GM12874 (cell line): Measurements from ENCODE around the gene ERBB4.

Experiments
- TF ChIP-seq, protein P1 (sequence below): IDR thresholded peaks from 2 replicates; pipeline ENCODE4 v1.5.1; 2011; ENCODE audit warnings: low read depth, mild to moderate bottlenecking, control low read depth, low read length, moderate library complexity; ENCODE audit not compliant: insufficient read depth

Gene ERBB4

DNA sequence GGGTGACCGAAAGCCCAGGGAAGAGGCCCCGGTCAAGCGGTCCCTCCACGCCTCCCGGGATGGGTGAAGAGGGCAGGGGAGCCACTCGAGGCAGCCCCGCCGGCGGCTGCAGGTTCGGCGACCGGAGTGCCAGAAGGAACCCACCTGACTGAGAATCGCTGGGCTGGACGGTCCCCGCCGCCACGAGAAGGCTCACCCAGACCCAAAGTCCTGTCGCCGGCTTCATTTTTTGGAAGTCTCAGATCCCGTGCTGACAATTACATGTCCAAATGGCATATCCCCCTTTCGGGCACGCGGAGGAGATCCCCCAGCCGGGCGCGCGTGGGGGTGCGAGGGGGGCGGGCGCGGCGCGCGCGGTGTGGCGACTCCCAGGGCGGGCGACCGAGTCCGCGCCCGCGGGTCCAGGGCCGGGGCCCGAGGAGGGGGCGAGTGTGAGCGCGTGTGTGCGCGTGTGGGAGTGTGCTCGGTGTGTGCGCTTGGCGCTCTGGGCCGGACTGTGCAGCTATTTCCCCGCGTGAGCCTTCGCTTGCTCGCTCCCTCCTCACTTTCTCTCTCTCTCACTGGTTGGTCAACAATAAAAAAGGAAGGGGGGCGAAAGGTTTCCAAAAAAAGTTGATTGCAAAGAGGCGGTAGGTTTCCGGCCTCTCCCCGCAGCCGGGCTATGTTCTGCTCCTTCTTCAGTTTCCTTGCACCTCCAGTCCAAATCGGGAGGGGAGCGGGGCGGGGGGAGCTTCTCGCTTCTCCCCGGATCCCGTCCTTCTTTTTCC is at the start of gene ERBB4:
TSS of gene ERBB4 (minus strand) at position 498 of the 767 bp plus-strand sequence. CDS start at position 226, 272 bp downstream.
- TF ChIP-seq, protein P1, sequence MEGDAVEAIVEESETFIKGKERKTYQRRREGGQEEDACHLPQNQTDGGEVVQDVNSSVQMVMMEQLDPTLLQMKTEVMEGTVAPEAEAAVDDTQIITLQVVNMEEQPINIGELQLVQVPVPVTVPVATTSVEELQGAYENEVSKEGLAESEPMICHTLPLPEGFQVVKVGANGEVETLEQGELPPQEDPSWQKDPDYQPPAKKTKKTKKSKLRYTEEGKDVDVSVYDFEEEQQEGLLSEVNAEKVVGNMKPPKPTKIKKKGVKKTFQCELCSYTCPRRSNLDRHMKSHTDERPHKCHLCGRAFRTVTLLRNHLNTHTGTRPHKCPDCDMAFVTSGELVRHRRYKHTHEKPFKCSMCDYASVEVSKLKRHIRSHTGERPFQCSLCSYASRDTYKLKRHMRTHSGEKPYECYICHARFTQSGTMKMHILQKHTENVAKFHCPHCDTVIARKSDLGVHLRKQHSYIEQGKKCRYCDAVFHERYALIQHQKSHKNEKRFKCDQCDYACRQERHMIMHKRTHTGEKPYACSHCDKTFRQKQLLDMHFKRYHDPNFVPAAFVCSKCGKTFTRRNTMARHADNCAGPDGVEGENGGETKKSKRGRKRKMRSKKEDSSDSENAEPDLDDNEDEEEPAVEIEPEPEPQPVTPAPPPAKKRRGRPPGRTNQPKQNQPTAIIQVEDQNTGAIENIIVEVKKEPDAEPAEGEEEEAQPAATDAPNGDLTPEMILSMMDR, result no peak

DNA sequence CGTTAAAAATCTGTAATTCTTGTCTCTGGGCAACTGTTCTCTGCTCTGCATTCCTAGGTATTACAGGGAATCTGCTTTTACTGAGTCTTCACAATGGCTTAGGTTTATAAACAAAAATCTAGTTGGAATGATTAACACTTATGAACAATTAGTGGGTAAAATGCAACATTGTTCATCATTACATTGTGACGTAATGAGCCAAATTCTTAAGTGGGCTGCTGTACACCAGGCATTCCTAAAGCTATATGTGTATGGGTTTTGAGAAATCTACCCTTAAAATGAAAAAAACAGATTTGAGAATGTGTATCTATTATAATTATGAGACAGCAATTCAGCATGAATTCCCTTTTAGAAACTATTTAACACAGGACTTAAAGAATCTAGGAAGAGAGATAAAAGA is 41.5 kb upstream of the ERBB4 start:
- TF ChIP-seq, protein P1, result no peak

DNA sequence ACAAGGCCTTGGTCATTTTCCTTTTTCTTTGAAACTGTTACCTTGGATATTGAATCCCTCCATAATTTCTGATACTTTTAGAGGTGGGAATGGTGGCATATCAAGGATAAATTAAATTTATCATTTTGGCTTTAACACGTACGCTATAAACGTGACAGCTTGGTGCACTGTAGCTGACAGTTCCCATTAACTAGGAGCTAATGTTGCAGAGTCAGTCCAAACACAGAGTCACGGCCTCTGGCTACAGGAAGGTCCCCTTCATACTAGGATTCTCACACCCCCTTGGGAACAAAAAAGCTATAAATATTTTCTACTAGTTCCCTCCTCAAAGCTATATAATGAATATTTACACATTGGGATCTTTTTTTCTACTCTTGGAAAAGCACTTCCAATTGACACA is 17.7 kb upstream of the ERBB4 start:
- TF ChIP-seq, protein P1, result no peak

DNA sequence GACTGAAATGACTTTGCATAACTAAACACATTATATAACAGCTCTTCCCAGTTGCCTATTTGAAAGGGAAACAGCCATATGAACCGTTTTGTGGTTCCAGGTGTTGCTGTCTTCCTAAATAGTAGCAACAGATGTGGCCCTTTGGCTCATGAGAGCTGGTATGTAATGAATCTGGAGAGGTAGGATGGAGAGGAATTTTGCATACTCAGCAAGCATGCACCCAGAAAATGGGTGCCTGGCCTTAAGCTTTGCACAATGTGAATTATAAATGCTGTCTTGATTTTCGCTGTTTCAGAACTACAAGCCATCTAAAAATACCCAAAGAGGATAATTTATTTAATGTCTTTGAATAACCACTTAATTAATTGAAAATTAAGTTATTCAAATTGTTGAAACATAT is 15.6 kb upstream of the ERBB4 start:
- TF ChIP-seq, protein P1, result no peak

DNA sequence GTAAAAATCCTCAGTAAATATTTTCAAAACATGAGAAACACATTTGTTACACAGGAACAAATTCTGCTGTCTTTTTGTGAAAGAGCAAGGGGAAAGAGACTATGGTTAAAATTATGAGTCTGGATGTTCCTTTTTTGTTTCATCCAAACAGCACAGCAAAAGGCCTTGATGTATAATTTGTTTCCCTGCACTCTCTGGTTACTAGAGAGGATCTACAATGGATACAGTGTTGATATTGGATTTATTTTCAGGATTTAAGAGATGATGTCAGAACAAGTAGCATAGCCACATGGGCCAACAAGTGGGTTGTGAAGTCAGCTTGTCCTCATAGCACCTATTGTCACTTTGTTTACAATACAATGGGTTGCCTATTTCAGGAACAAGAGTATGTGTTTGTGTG is 11.3 kb upstream of the ERBB4 start:
- TF ChIP-seq, protein P1, result no peak

DNA sequence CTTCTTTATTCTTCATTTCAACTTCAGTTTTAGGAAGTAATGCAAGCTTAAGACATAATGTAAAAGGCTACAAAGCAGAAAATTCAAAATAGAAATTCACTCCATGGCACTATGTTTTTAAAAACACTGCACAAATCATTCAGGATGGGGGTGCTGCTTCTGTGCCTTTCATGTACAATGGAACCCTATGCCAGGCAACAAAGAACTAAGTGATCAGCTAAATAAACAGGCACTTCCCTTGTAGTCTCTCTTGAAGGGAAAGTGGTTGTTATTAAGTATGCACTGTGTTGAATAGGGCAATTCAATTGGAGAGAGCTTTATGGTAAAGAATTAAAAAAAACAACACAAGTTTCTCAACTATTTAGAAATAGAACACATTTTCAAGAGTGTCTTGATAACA is 10.9 kb upstream of the ERBB4 start:
- TF ChIP-seq, protein P1, result no peak

DNA sequence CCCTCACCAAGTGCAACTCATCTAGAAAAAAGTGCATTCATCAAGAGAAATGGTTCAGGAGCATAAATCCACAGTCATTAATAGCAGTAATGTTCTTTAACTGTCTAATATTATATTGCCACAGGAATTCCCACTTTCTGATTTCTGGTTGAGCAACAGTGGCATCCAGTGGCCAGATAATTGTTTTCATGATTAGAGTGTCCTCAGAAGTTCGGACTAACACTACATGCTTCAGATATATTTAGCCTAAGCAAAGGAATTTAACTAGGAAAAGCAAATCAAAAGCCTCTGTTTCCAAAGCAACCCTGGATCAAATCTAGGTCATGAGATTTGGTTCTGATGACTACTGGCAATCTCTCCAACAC is 9.8 kb upstream of the ERBB4 start:
- TF ChIP-seq, protein P1, result no peak
